IPS-NIHi7 (cell line): ENCODE data around the gene SP1.

Experiments used
- DNase-seq: peaks from one replicate; pipeline ENCODE4 v3.0.0; 2012; ENCODE audit warnings: mixed read lengths; ENCODE audit errors: extremely low spot score

SP1 gene

DNA sequence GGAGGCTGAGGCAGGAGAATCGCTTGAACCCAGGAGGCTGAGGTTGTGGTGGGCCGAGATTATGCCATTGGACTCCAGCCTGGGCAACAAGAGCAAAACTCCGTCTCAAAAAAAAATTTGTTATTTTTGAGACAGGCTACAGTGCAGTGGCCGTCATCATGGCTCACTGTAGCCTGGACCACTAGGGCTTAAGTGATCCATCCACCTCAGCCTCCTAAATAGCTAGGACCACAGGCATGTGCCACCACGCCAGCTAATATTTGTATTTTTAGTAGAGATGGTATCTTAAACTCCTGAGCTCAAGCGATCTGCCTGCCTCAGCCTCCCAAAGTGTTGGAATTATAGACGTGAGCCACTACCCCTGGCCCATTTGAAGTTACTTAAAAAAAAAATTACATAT lies 71.0 kb downstream of the SP1 start:
- no peak for DNase-seq

DNA sequence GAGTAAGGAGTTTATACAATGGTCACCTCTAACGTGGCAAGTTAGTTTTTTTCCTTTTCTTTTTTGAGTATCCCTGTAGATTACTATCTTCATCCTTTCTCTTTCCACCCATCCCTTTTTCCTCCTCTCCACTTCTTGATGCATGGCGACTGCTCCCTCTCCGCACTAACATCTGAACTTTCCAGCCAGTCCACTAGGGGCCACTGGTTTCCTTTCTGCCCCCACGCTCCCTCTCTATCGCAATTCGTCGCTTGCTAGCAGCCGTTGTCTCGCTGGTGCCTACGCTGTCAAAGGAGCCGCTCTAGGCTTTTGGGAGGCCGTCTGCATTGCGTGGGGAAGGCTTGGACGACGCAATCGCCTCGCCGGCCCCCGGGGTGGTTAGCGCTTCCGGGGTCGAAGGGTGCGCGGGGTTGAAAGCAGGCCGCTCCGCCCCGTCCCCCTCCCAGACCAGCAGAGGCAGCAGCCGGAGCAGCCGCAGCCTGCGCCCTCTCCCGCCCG lies 71.7 kb downstream of the SP1 start, which contains the start of gene PCBP2:
Gene PCBP2, plus strand, starts transcription at position 442 of the 498 bp plus-strand sequence. CDS start 2,699 bp downstream, outside the sequence.
- DNase-seq: peak; percentile 96

DNA sequence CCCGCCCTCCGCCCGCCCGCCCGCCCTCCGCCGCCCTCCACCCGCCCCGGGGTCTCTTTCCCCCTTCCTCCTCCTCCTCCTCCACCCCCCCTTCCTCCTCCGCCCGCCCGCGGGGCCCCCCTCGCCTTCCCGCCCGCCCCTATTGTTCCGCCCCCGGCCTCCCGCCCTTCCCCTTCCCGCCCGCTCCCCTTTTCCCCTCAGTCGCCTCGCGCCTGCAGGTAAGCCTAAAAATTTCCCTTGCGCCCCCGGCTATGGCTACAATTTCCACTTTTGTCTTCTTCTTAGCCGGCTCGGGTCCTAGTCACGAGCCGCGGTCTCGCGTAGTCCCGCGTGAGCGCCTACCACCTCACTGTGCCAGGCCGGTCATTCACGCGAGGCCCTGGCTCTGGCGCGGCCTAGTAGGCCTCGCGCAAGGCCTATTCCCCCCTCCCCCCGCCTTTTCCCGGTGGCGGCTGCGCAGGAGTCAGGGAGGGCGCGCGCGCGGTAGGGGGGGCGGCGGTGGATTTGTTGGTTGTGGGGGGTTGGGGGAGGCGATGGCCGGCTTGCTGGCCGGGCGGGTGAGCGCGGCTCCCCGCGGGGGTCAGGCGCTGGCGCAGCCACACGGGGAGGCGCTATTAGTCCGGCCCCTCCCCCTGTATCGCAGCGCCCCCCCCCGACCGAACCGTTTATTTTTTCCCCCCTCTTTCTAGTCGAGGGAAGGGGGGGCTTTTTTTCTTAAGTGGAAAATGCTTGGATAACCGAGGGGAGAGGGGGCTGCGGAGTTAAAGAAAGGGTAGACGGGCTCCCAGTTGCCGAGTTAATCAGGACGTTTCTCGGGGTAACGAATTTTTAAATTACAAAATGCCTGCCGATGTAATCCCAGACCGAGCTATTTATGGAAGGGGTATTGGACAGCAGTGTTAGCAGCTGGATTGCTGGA lies 72.4 kb downstream of the SP1 start:
- DNase-seq: peak; percentile 85

- no peak for DNase-seq
These were observed 74.1 kb downstream of the SP1 start for GRCh38 chr12:53453953-53454640.

DNA sequence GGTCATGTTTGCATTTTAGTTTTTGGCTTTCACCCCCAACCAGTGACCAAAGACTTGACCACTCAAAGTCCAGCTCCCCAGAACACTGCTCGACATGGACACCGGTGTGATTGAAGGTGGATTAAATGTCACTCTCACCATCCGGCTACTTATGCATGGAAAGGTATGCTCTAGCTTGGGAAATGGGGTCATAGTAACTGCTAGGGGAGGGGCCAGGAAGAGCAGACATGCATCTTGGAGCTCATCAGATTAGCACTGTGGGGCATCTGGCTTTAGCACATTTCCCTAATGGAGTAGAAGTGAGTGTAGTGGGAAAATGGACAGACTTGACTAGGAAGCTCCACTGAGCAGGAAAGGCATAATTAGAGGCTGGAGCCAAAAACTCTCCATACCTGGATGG lies 74.7 kb downstream of the SP1 start:
- no peak for DNase-seq

- DNase-seq: no peak
These were observed 76.8 kb downstream of the SP1 start for GRCh38 chr12:53456654-53457366.

DNA sequence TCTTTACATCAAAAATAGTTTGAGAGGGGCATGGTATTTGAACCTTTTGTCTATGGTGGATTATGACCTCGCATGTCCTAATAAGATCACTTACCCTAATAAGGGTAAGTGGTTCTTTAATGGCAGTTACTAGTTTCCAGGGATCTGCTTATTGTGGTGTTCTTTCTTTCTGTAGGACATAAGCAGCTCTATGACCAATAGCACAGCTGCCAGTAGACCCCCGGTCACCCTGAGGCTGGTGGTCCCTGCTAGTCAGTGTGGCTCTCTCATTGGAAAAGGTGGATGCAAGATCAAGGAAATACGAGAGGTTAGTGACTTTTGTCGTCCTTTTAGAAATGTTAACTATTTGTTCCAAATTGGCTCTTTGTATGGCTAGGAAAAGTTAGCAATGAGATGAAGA lies 79.1 kb downstream of the SP1 start:
- DNase-seq: no peak

GRCh38 chr12:53461059-53461458 lies 81.1 kb downstream of the SP1 start:
- DNase-seq: no peak

GRCh38 chr12:53461591-53461990 lies 81.6 kb downstream of the SP1 start:
- no peak for DNase-seq

- DNase-seq: no peak
These were observed 83.0 kb downstream of the SP1 start for GRCh38 chr12:53462935-53463334.

DNA sequence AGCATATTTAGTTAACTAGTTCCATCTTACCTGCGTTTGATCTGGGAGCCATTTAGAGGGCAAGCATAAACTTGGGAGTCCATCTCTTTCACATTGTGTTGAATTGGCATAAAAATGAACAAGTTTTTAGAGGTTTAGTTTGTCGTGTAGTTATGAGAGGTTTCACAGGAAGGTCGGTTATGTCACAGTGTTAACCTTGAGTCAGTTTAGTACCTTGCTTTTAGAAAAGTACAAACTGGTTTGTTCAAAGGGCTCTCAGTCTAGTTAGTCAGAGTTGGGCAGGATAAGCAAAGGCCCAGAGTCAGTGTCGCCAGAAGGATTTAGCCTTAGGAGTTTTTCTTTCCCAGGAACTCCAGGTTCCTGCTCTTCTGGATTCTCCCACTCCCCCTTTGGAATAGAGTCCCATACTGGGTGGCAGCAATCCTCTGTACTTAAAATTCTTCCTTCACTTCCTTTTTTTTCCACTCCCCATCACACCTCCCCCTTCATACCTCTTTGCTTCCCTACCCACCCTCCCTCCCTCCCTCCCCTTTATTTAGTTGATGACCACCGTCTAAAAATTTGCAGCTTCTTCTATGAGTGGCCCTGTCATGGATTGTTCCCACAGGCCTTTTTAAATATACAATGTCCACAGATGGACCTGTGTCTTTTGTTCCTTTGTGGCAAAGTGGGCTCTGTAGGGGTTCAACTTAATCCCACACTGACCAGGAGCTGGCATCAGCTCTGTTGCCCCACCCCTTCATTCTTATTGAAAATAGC lies 84.0 kb downstream of the SP1 start:
- DNase-seq: no peak

- DNase-seq: no peak
These were observed 84.9 kb downstream of the SP1 start for GRCh38 chr12:53464685-53465418.

DNA sequence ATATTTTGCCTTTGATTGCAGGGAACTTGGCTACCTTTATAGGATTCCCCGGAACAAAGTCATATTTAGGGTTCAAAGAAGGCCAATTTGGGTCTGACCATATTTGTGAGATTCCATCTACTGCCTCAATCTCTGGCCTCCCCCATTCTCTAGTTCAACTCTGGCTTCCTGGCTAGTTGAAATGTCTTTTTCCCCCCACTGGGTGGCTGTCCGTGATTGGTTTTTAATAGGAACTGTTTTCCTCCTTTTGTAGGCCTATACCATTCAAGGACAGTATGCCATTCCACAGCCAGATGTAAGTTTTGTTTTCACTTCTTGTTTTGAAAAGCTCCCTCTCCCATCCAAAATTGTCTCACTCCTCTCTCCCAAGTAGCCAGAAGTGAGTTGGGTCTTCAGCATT lies 85.7 kb downstream of the SP1 start:
- no peak for DNase-seq
